HL-60 (cell line): Measurements from ENCODE around the gene PCSK5.

ENCODE experiments used
- GABPA ChIP-seq: IDR thresholded peaks from 2 replicates; pipeline ENCODE4 v1.6.1; 2012; ENCODE audit warnings: low read depth
- POLR2AphosphoS5 ChIP-seq: IDR thresholded peaks from 2 replicates; pipeline ENCODE4 v1.6.1; 2012; ENCODE audit warnings: low read depth
- SPI1 ChIP-seq: IDR thresholded peaks from 2 replicates; pipeline ENCODE4 v1.6.1; 2012; ENCODE audit warnings: low read depth, mild to moderate bottlenecking, borderline replicate concordance
- TF ChIP-seq, protein P1 (sequence below): IDR thresholded peaks from one replicate; pipeline ENCODE4 v1.5.1; 2011; ENCODE audit warnings: low read length, control low read depth, inconsistent platforms; ENCODE audit not compliant: insufficient read depth
- TF ChIP-seq, protein P2 (sequence below): IDR thresholded peaks from 2 replicates; pipeline ENCODE4 v1.6.1; 2012; ENCODE audit warnings: low read depth; ENCODE audit not compliant: insufficient replicate concordance

DNA sequence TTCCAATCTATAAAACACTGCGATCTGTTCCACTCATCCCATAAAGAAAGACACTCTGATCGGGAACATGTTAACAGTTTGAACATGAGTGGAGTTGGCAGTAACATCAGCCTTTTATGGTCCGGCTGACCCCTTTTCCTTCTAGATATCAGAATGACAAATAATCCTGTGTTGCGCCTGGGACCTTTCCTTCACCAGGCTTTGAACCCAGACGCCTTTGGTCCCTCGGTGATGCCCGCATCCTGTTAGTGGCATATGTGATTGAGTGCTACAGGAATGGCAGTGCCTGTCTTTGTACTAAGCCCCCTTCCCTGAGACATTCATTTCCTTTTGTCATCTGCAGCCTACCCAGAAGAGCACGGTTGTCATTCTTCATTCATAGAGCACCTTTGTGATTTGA is 209.0 kb downstream of the PCSK5 start:
- TF ChIP-seq, protein P1, sequence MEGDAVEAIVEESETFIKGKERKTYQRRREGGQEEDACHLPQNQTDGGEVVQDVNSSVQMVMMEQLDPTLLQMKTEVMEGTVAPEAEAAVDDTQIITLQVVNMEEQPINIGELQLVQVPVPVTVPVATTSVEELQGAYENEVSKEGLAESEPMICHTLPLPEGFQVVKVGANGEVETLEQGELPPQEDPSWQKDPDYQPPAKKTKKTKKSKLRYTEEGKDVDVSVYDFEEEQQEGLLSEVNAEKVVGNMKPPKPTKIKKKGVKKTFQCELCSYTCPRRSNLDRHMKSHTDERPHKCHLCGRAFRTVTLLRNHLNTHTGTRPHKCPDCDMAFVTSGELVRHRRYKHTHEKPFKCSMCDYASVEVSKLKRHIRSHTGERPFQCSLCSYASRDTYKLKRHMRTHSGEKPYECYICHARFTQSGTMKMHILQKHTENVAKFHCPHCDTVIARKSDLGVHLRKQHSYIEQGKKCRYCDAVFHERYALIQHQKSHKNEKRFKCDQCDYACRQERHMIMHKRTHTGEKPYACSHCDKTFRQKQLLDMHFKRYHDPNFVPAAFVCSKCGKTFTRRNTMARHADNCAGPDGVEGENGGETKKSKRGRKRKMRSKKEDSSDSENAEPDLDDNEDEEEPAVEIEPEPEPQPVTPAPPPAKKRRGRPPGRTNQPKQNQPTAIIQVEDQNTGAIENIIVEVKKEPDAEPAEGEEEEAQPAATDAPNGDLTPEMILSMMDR: no peak
- no peak for TF ChIP-seq POLR2AphosphoS5
- TF ChIP-seq GABPA: no peak
- TF ChIP-seq SPI1: no peak
- TF ChIP-seq, protein P2, sequence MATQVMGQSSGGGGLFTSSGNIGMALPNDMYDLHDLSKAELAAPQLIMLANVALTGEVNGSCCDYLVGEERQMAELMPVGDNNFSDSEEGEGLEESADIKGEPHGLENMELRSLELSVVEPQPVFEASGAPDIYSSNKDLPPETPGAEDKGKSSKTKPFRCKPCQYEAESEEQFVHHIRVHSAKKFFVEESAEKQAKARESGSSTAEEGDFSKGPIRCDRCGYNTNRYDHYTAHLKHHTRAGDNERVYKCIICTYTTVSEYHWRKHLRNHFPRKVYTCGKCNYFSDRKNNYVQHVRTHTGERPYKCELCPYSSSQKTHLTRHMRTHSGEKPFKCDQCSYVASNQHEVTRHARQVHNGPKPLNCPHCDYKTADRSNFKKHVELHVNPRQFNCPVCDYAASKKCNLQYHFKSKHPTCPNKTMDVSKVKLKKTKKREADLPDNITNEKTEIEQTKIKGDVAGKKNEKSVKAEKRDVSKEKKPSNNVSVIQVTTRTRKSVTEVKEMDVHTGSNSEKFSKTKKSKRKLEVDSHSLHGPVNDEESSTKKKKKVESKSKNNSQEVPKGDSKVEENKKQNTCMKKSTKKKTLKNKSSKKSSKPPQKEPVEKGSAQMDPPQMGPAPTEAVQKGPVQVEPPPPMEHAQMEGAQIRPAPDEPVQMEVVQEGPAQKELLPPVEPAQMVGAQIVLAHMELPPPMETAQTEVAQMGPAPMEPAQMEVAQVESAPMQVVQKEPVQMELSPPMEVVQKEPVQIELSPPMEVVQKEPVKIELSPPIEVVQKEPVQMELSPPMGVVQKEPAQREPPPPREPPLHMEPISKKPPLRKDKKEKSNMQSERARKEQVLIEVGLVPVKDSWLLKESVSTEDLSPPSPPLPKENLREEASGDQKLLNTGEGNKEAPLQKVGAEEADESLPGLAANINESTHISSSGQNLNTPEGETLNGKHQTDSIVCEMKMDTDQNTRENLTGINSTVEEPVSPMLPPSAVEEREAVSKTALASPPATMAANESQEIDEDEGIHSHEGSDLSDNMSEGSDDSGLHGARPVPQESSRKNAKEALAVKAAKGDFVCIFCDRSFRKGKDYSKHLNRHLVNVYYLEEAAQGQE: no peak
